GM12878 (cell line): Measurements from ENCODE around the gene ENOX1. TPM values are rescaled to one million over a fixed set of nuclear protein-coding genes. Genes with fewer than 3 reads are reported as not detected.

Experiments used
- ATAC-seq: fragments of 200-7000 bp; cut with Tn5 transposase; 3 replicates; pipeline ENCODE4 v1.9.1; 2020; ENCODE audit warnings: mild to moderate bottlenecking, moderate library complexity
- BruUV-seq: library from RNA; stranded (reverse); fragments of 400-500 nt; replicated peaks from 2 replicates; lab custom pipeline; 2021; lab: Mats Ljungman, UMichigan
- CTCF ChIA-PET: fragments of 300-600 bp; sonication (Branson Sonifier 250); formaldehyde crosslinking; extraction: SDS; loops from one replicate; lab custom pipeline; 2021; ENCODE audit warnings: inconsistent platforms; lab: Yijun Ruan, JAX
- POLR2A ChIA-PET: fragments of 350-600 bp; formaldehyde crosslinking; extraction: SDS; loops from one replicate; lab custom pipeline; 2021; ENCODE audit warnings: inconsistent platforms; lab: Charles Lee
- RAD21 ChIA-PET: fragments of 300-600 bp; sonication (Branson Sonifier 250); formaldehyde crosslinking; loops from one replicate; lab custom pipeline; 2023; ENCODE audit warnings: antibody characterized with exemption; ENCODE audit not compliant: unreplicated experiment; lab: Charles Lee
- SMC1A ChIA-PET: fragments of 300-600 bp; sonication (Branson Sonifier 250); formaldehyde crosslinking; loops from one replicate; lab custom pipeline; 2023; ENCODE audit not compliant: unreplicated experiment, uncharacterized antibody; lab: Charles Lee
- DNase-seq: peaks from one replicate; pipeline ENCODE4 v3.0.0-alpha.2; 2011; ENCODE audit warnings: low read depth, low spot score
- FAIRE-seq: peaks from 3 replicates; lab custom pipeline; 2011; peaks lifted over from hg19 to GRCh38; lab: Jason Lieb, UNC
- H2AFZ ChIP-seq: 2 replicates; pipeline ENCODE4 v1.6.0; 2011; ENCODE audit warnings: low read depth, low read length, control low read depth; ENCODE audit not compliant: control insufficient read depth
- H3K27ac ChIP-seq: 2 replicates; pipeline ENCODE4 v1.5.1; 2011; ENCODE audit warnings: control low read depth; ENCODE audit not compliant: control insufficient read depth, insufficient read depth
- H3K27me3 ChIP-seq, 2 experiments: replicated peaks in 1 of 2; 2 replicates each; pipeline versions ENCODE4 v1.6.0 to v1.6.1; 2011; ENCODE audit warnings: low read length in 1 of 2; ENCODE audit not compliant: control insufficient read depth in 2 of 2, insufficient read depth in 2 of 2
- H3K36me3 ChIP-seq, 2 experiments: 2 replicates each; pipeline ENCODE4 v1.5.1; 2011; ENCODE audit warnings: low read length in 1 of 2; ENCODE audit not compliant: control insufficient read depth in 2 of 2, insufficient read depth in 2 of 2
- H3K4me1 ChIP-seq: 2 replicates; pipeline ENCODE4 v1.6.1; 2011; ENCODE audit warnings: mild to moderate bottlenecking, low read length, moderate library complexity, mixed read lengths; ENCODE audit not compliant: control insufficient read depth, insufficient read depth
- H3K4me2 ChIP-seq: 2 replicates; pipeline ENCODE4 v1.6.0; 2011; ENCODE audit warnings: control low read depth; ENCODE audit not compliant: control insufficient read depth, insufficient read depth
- H3K4me3 ChIP-seq: fragments of 200-600 bp; sonication (generic); 2 replicates; pipeline ENCODE4 v1.5.1; 2016
- H3K79me2 ChIP-seq: 2 replicates; pipeline ENCODE4 v1.6.0; 2011; ENCODE audit warnings: low read length; ENCODE audit not compliant: control insufficient read depth, insufficient read depth
- H3K9ac ChIP-seq: 2 replicates; pipeline ENCODE4 v1.8.0; 2011; ENCODE audit warnings: low read length, control low read depth, mixed read lengths; ENCODE audit not compliant: control insufficient read depth, insufficient read depth
- H3K9me3 ChIP-seq: replicated peaks from 3 replicates; pipeline ENCODE4 v1.5.1; 2011; ENCODE audit warnings: mild to moderate bottlenecking, low read length; ENCODE audit not compliant: control insufficient read depth, insufficient read depth
- H4K20me1 ChIP-seq: 2 replicates; pipeline ENCODE4 v1.6.0; 2011; ENCODE audit not compliant: control insufficient read depth, insufficient read depth
- BRCA1 ChIP-seq: IDR thresholded peaks from 2 replicates; pipeline ENCODE4 v1.6.1; 2011; ENCODE audit warnings: low read depth, low read length, improper control_type of control experiment
- CBFB ChIP-seq: IDR thresholded peaks from 2 replicates; pipeline ENCODE4 v1.6.1; 2016; ENCODE audit warnings: antibody characterized with exemption, low read depth
- CREB1 ChIP-seq: IDR thresholded peaks from 2 replicates; pipeline ENCODE4 v1.6.1; 2012; ENCODE audit warnings: low read depth, mild to moderate bottlenecking, inconsistent platforms
- NFYA ChIP-seq: IDR thresholded peaks from 2 replicates; pipeline ENCODE4 v1.6.1; 2011; ENCODE audit warnings: low read depth, mild to moderate bottlenecking, low read length, improper control_type of control experiment, borderline replicate concordance
- NRF1 ChIP-seq: conservative IDR thresholded peaks from 2 replicates; pipeline ENCODE4 v1.6.1; 2011; ENCODE audit warnings: mild to moderate bottlenecking, low read depth, low read length, improper control_type of control experiment
- POU2F2 ChIP-seq: IDR thresholded peaks from 3 replicates; pipeline ENCODE4 v1.6.1; 2011; ENCODE audit warnings: low read depth, mild to moderate bottlenecking, low read length, borderline replicate concordance
- RAD51 ChIP-seq: fragments of 450-650 bp; IDR thresholded peaks from 2 replicates; pipeline ENCODE4 v1.6.1; 2016; ENCODE audit warnings: moderate library complexity, mild to moderate bottlenecking, inconsistent platforms
- RCOR1 ChIP-seq: conservative IDR thresholded peaks from 2 replicates; pipeline ENCODE4 v1.6.1; 2012; ENCODE audit warnings: low read depth, low read length, improper control_type of control experiment
- RFX5 ChIP-seq: IDR thresholded peaks from 2 replicates; pipeline ENCODE4 v1.6.1; 2011; ENCODE audit warnings: low read depth, low read length, improper control_type of control experiment
- TCF7 ChIP-seq: IDR thresholded peaks from 2 replicates; pipeline ENCODE4 v1.6.1; 2014; ENCODE audit warnings: antibody characterized with exemption, borderline replicate concordance
- WGBS: methylation state at CpG from one replicate; pipeline ENCODE4 v1.1.6; 2016; ENCODE audit warnings: low lambda C conversion rate; ENCODE audit not compliant: insufficient replicate concordance, insufficient coverage; ENCODE audit errors: missing lambda C conversion rate; 5-methylcytosine and 5-hydroxymethylcytosine counted together
- in situ Hi-C: fragments of 300-500 bp; cut with MboI; formaldehyde crosslinking; loops from 9 replicates; pipeline ENCODE4 v1.14.3; 2018; ENCODE audit warnings: mixed read lengths
- intact Hi-C: fragments of 100-400 bp; cut with micrococcal nuclease; formaldehyde crosslinking; loops from one replicate; pipeline ENCODE4 v1.14.2; 2022; ENCODE audit not compliant: unreplicated experiment
- polyA plus RNA-seq, 11 experiments: library from polyadenylated mRNA; depleted of rRNA in 4 of 11; unstranded in 6 of 11; stranded (reverse) in 5 of 11; fragments of >200 nt; fragmentation: Nextera tagmentation in 4 of 11; fragmentation: Illumina TruSeq in 1 of 11; extraction: Ambion mirVana in 4 of 11; extraction: Trizol in 1 of 11; gene quantifications; 1 replicate in 1 of 11; 2 replicates in 10 of 11; pipeline versions ENCODE4 v1.2.1 to v1.2.3, GENCODE V29; 2011 to 2016; ENCODE audit warnings: inconsistent platforms in 2 of 11, missing spikeins in 2 of 11, low read depth in 1 of 11
- total RNA-seq, 4 experiments: library from RNA; depleted of rRNA in 3 of 4; stranded (reverse); fragments of >200 nt in 3 of 4; fragmentation: Illumina TruSeq in 1 of 4; extraction: Trizol in 1 of 4; gene quantifications; 2 replicates each; pipeline versions ENCODE4 v1.2.1 to v1.2.3, GENCODE V29; 2013 to 2021
- TF ChIP-seq, protein P1 (sequence below): fragments of 450-650 bp; IDR thresholded peaks from 2 replicates; pipeline ENCODE4 v1.6.1; 2017; ENCODE audit warnings: mild to moderate bottlenecking
- TF ChIP-seq, protein P2 (sequence below): fragments of 150-350 bp; IDR thresholded peaks from 2 replicates; pipeline ENCODE4 v1.6.1; 2016; ENCODE audit warnings: low read depth, low read length

The ENOX1 gene
- total and polyA plus RNA-seq, 10 of the 15 experiments (the other 5 are each of a cell fraction or from before 2014, with no cell fraction given), result 0.11 to 0.26 (median 0.15) TPM

DNA sequence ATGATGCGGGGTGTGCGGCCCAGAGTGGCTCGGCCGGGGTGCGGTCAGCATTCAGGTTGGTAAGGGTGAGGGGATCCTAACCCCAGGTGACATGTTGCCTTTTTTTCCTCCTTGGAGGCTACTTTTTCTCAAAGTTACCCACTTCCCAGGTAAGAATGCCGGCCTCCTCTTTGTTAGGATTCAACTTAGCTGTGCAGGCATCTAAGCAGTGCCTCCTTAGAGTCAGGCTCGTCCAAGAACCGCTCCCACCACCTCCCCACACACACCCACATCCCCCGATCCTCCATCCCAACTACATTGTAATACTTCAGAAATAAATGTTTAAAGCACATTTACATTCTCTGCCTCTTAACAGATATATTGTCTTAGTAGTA is 733 bp upstream of the ENOX1 start:
- CTCF ChIA-PET, result no interaction called here
- H2AFZ ChIP-seq, result 0 out of 2 replicates have a peak overlapping the region, but pooled peaks have one; percentile 41
- DNase-seq (no peak), ATAC-seq (no peak), FAIRE-seq (no peak)
- intact Hi-C loops, result no loop called here
- H3K4me3 ChIP-seq, result peak overlapping the region; percentile 73; the same call in 1 of the 2 replicates
- H3K27ac ChIP-seq, result no peak overlapping the region
- no TSS peak for BruUV-seq
- H3K4me2 ChIP-seq, result peak overlapping the region; percentile 36
- SMC1A ChIA-PET, result no interaction called here
- H3K9ac ChIP-seq, result no peak overlapping the region
- 24% methylated on average over 8 of the region's 9 CpGs for WGBS
- H3K79me2 ChIP-seq, result no peaks in the 10 kb centered on the region
- TF ChIP-seq CBFB, result no peak
- no peak for TF ChIP-seq RAD51
- TF ChIP-seq TCF7, result no peak
- TF ChIP-seq RCOR1, result no peak
- TF ChIP-seq NRF1, result no peak
- TF ChIP-seq, protein P1, sequence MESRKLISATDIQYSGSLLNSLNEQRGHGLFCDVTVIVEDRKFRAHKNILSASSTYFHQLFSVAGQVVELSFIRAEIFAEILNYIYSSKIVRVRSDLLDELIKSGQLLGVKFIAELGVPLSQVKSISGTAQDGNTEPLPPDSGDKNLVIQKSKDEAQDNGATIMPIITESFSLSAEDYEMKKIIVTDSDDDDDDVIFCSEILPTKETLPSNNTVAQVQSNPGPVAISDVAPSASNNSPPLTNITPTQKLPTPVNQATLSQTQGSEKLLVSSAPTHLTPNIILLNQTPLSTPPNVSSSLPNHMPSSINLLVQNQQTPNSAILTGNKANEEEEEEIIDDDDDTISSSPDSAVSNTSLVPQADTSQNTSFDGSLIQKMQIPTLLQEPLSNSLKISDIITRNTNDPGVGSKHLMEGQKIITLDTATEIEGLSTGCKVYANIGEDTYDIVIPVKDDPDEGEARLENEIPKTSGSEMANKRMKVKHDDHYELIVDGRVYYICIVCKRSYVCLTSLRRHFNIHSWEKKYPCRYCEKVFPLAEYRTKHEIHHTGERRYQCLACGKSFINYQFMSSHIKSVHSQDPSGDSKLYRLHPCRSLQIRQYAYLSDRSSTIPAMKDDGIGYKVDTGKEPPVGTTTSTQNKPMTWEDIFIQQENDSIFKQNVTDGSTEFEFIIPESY, result no peak
- TF ChIP-seq NFYA, result no peak
- no peak for TF ChIP-seq POU2F2
- TF ChIP-seq, protein P2, sequence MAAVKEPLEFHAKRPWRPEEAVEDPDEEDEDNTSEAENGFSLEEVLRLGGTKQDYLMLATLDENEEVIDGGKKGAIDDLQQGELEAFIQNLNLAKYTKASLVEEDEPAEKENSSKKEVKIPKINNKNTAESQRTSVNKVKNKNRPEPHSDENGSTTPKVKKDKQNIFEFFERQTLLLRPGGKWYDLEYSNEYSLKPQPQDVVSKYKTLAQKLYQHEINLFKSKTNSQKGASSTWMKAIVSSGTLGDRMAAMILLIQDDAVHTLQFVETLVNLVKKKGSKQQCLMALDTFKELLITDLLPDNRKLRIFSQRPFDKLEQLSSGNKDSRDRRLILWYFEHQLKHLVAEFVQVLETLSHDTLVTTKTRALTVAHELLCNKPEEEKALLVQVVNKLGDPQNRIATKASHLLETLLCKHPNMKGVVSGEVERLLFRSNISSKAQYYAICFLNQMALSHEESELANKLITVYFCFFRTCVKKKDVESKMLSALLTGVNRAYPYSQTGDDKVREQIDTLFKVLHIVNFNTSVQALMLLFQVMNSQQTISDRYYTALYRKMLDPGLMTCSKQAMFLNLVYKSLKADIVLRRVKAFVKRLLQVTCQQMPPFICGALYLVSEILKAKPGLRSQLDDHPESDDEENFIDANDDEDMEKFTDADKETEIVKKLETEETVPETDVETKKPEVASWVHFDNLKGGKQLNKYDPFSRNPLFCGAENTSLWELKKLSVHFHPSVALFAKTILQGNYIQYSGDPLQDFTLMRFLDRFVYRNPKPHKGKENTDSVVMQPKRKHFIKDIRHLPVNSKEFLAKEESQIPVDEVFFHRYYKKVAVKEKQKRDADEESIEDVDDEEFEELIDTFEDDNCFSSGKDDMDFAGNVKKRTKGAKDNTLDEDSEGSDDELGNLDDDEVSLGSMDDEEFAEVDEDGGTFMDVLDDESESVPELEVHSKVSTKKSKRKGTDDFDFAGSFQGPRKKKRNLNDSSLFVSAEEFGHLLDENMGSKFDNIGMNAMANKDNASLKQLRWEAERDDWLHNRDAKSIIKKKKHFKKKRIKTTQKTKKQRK, result no peak
- TF ChIP-seq CREB1, result no peak
- TF ChIP-seq RFX5, result no peak
- TF ChIP-seq BRCA1, result no peak
- RAD21 ChIA-PET, result no interaction called here
- POLR2A ChIA-PET, result no interaction called here
- in situ Hi-C loops, result loop anchor here (25.0 kb wide), 1 partner anchor 1450 kb away; no protein-coding TSS in a partner anchor
- no peaks in the 10 kb centered on the region for H3K9me3 ChIP-seq
- no peaks in the 10 kb centered on the region for H3K4me1 ChIP-seq
- H3K27me3 ChIP-seq, result peaks cover 3 to 4% of the 10 kb centered on the region in 2 experiments; a peak in 3 of 4 replicates
- no peaks in the 10 kb centered on the region for H4K20me1 ChIP-seq
- H3K36me3 ChIP-seq, result no peaks in the 10 kb centered on the region
